GM12874 (cell line): ENCODE data around the gene PDCD11.

Experiments used
- CTCF ChIP-seq: IDR thresholded peaks from 2 replicates; pipeline ENCODE4 v1.5.1; 2011; ENCODE audit warnings: low read depth, mild to moderate bottlenecking, control low read depth, low read length, moderate library complexity; ENCODE audit not compliant: insufficient read depth

The PDCD11 gene

DNA sequence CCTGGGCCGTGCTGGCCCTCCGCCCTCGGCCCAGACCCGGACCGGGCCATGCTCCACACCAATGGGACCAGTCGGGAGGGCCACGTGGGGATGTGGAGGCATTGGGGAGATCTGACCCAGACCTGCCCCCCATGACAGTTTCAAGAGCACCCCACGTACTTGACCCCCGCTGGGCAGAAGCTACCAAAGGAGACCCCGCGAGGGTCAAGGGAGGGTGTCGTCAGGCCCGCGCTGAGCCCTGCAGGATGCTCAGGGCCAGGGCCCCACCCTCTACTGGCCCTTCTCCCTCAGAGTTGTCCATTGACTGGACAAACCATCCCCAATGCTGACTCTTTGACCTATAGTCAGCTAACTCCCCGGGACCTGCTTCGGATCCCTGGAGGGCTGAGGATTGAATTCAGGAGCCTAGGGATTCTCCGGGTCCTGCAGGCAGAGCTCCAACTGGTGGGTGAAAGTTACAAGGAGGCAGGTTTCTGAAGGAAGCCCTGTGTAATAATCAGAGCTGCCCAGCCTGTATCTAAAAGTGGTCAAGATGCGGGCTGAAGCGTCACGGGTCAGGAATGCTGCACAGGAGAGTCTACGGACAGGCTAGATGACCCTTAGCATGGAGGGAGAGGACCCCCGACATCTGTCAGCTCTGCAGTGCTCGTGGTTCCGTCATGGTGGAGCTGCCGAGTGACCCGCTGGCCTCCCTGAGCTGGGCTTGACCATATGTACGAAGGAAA, 56.2 kb downstream of the PDCD11 start:
- TF ChIP-seq CTCF = no peak

DNA sequence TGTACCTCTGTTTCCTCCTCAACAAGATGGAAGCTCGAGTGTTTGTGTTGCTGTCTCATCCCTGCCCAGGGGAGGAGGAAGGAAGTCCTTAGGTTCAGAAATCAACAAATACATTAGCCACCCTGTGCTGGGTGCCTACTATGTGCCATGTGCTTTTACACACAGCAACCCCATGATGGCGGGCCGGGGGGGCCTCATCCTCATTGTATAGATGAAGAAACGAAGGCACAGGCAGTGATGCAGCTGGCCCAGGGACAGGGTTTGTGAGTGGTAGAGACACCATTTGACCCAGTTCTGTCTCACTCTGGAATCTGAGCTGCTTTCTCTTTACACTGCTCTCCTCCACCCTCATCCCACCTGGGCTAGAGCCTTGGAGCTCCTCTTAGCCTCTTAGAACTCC, 57.6 kb downstream of the PDCD11 start:
- TF ChIP-seq CTCF = no peak

DNA sequence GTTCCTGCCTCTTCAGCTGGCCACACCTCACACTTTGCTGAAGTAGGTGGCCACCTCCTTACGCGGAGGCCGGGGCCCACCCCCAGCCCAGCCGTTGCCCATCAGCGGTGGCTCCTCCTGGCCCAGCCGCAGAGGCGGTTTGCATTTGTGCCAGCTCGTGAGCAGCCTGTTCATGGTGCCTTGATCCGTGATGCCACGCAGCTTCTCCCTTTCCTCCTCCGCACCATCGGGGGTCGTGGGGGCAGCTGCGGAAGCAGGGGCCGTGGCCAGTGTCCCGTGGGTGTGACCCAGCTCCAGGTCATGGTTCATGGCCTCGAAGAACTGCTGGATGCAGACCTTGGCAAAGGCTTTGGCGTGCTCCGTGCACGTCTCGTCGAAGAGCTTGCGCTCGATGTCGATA, 58.8 kb downstream of the PDCD11 start:
- TF ChIP-seq CTCF = no peak

DNA sequence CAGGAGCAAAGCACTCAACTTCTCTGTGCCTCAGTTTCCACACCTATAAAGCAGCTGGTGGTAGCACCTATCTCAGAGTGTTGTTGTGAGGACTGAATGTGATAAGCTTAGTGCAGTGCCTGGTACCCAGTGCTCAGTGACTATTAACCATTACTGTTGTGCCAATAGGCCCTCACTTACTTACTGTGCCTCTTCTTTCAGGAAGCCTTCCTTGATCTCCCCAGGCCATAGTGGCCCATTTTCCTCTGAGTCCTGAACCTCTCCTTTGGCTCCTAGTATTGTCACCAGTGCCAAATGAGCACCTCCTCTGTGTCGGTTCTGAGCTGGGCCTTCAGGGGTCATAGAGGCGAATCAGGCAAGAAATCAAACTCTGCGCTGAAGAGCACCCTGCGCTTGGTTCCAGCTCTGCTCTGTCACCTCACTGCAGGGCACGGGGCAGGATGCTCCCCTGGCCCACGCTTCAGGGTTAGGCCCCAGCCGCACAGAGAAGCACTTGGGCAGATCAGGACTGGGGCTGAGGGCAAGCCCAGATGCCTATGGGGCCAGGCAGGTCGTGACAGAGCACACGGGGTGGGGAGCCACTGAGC, 59.7 kb downstream of the PDCD11 start:
- no peak for TF ChIP-seq CTCF

- no peak for TF ChIP-seq CTCF
Measured at GRCh38 chr10:103457176-103457712, 60.8 kb downstream of the PDCD11 start.

- no peak for TF ChIP-seq CTCF
Measured at GRCh38 chr10:103457896-103458583, 61.6 kb downstream of the PDCD11 start.

DNA sequence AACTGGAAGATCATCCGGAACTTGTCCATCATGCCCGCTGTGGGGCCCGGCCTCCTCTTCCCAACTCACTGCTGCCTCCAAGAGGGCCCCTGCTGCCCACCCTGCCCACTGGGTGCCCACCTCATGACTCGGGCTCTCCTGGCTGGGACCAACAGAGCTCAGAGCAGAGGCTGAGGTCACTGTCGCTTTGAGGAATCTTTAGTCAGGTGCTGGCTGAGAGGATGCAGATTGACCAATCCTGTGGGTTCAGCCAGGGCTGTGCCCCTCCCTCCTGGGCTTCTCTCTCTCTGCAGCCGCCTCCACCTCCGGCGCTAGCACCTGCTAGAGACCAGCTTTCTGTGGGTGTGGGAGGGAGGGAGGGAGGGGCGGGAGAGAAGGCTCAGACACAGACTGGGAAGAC, 62.3 kb downstream of the PDCD11 start, which contains the start of gene CALHM1:
Gene CALHM1, minus strand, starts transcription at position 181 of the 400 bp plus-strand sequence. Its CDS starts 149 bp downstream, at position 32.
- TF ChIP-seq CTCF = no peak
